Measurements from ENCODE around the gene DAB1.
"Not testable (repeated sequence)": the region's sequence is repeated elsewhere in the genome, so short reads cannot be mapped to it uniquely, and the experiment has no call there.

The DAB1 gene

DNA sequence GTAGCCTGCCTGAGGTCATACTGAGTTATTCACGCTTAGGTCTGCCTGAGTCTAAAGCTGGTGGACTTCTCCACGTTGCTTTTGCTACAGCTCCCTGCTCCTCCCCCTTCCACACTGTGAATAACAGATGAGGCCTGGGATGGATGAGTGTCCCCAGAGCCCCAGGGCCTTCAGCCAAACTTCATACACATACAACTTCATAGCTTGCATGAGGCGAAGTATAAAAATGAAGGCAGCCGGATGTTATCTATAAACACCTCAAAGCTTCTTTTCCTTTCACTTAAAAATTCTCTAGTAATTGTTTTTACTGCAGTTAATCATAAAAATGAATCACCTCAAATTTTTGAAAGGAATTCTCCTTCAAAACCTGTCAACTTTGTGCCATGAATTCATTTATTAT, 70.2 kb downstream of the DAB1 start:
- DNase-seq = no peak

DNA sequence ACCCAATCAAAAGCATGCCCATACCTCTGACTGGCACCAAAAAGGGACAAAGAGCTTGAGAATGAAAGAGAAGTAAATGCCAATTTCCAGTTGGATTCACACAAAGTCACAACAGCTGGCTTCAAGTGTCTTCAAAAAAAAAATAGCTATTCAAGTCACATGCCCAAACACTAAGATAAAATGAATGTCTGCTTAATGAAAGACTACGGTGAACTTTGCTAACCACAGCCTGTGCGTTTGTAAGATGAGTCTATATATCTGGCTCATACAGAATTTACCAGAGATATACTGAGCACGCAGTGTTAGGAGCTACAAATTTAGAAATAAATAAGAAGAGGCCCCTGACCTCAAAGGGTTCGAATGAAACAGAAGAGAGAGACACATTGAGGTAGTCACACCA, 73.2 kb downstream of the DAB1 start:
- no peak for DNase-seq

DNA sequence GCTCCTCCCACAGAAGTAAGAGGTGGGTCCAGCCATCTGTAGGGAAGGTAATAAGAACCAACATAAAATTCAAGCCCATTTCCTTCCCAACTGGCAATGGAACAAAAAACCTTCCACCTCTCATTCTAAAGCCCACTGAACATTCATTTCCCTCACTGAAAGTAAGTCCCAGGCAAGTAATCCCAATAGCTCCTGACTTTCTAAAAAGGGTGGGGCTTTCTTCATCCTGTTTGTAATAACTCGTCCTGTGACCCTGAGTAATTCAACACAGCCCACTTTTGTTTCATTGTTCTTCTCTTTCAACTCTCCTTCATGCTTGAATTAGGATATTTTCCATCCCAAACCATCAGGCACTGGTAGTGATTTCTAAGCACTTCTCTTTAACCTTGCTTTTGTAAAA, 74.9 kb downstream of the DAB1 start:
- DNase-seq = no peak

DNA sequence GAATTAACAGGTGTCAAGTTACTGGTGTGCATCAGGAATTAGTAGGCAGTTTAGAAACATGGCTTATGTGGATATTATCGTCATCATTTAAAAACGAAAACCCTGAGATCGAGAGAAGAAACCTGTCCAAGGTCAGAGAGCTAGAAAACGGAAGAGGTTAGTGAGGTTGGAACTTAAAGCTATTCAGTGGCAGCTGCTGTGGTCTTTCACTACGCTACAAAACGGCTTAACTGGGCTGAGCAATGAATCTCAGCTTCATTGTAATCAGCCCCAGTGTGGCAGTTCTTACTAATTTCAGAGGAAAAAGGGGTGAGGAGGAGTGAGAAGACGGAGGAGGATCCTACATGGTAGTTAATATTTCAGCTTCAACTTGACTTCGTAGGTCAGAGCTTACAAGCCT, 77.9 kb downstream of the DAB1 start:
- no peak for DNase-seq

DNA sequence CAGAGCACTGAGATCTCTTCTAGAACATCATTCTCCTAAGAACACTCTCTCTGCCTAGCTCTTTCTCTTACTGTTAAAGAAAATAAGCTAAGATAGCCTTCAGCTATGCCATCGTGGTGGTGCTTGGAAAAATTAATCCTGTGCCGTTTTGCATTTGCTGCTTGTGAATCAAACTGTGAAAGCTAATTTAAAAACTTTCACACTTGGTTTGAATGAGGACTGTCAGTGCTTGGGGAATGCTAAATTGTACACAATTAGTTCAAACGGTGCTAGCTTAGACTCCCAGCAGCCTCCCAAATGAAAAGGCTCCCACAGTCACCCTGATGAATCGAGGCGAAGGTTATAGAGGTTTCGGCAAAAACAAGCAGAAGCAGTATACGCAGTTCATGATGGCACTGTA, 79.6 kb downstream of the DAB1 start:
- DNase-seq = no peak

DNA sequence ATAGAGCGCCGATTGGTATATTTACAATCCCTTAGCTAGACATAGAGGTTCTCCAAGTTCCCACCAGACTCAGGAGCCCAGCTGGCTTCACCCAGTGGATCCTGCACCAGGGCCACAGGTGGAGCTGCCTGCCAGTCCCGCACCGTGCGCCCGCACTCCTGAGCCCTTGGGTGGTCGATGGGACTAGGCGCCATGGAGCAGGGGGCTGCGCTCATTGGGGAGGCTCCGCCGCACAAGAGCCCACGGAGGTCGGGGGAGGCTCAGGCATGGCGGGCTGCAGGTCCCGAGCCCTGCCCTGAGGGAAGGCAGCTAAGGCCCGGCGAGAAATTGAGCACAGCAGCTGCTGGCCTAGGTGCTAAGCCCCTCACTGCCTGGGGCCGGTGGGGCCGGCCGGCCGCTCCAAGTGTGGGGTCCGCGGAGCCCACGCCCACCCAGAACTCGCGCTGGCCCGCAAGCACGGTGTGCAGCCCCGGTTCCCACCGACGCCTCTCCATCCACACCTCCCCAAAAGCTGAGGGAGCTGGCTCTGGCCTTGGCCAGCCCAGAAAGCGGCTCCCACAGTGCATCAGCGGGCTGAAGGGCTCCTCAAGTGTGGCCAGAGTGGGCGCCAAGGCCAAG, 80.5 kb downstream of the DAB1 start:
- DNase-seq = not testable (repeated sequence)

DNA sequence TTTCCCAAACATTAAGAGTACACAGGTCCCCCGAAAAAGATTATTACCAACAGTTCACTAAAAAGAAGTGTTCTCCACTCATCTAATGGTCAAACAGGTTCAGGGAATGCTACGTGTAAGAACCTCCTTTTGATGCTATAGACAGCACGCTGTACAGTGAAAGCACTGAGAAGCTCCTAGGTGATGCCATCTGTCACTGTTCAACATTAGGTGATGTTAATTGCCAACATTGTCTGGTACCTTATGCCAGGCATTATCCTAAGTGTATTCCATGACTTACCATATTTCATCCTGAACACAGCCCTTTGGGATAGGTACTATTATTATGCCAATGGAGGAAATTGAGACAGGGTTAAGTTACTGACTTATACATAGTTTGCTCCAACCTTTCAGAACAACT, 82.1 kb downstream of the DAB1 start:
- no peak for DNase-seq

DNA sequence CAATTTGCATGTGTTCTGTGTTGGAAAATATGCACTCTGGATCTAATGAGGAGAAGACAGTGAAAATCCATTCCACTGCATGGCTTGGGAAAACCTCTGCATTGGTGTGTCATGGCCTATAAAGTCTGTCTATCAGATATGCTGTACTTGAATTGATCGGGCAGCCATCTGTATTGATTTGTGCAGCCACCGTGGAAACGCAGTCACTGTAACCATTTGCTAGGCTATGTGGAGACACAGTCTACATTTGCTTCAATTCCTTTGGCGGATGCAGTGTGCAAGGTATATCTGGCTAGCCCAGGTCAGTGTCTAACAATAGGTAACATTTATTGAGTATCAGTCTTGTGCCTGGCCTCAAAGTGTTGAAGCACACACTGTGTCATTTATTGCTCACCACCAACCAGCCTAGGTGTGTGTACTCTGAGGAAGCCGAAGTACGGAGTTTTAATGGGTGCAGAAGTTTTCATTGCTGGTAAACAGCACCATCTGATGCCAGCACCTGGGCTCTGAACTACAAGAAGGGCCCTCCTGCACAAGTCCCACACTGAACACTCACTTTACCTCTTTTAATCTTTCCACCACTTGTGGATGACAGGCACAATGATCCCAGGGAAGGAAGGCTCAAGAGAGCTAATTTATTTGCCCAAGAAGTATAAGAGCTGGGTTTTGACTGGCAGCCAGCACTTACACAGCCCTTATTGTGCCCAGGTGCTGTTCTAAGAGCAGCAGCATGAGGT, 83.4 kb downstream of the DAB1 start:
- no peak for DNase-seq

DNA sequence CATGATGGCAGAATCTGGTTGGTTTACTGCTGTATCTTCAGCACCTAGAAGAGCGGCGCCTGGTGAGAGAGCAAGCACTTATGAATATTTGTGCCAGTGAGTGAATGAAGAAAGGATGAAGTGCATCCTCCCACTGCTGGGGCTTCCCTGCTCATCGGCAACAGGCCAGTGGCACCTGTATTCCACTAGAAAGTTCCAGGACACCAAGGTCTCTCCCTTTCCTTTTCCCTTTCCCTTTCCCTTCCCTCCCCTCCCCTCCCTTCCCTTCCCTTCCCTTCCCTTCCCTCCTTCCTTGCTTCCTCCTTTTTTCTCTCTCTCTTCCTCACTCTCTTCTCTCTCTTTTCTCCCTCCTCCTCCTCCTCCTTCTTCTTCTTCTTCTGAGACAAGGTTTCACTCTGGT, 86.2 kb downstream of the DAB1 start:
- DNase-seq = no peak

DNA sequence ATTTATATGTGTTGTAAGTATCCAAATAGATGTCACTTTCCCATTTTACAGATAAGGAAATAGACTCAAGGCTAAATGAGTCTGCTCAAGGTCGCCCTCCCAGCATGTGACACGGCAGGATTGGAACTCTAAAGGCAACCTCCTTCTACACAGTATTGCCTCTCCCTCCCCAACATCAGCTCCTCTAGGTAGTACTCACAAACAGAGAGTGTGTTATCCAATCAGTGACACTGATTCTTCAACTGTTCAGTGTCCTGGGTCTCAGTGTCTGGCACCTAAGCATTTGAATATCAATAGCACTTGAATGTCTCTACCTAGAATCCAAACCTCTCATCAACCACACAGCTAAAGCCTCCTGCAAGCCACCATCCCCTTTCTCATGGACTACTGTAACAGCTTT, 87.1 kb downstream of the DAB1 start:
- DNase-seq = no peak

DNA sequence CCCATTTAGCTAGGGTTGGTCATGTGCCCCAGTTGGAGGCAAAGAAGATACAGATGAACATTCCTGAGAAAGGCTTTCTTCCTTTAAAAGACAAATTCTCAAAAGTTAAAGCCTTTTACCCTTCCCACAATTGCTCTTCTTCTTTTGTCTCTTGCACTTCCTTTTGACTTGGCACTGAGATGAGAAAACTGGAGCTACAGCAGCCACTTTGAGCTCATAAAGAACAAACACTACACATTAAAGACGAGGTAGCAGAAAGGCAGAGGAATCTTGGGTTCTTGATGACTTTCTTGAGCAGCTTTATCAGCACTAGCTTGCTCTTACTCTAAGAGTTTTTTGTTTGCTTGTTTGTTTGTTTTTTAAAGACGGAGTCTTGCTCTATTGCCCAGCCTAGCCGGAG, 92.2 kb downstream of the DAB1 start:
- no peak for DNase-seq

DNA sequence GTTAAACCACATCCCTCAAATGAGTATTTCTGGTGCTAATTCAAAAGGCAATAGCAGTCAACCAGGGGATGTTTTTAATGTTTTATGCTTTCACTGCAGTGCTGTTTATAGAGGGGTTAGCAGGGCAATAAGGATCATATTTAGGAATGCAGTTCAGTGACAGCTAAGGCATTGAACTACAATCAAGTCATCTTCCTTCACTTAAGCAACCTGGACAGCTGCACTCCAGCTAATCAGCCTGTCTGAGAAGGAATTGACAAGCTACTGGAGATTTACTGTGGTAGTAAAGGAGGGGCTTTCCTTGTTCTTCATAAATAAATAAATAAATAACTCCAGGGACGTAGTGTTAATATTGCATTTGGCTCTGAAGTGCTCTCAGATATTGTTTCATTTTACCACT, 93.9 kb downstream of the DAB1 start:
- no peak for DNase-seq

DNA sequence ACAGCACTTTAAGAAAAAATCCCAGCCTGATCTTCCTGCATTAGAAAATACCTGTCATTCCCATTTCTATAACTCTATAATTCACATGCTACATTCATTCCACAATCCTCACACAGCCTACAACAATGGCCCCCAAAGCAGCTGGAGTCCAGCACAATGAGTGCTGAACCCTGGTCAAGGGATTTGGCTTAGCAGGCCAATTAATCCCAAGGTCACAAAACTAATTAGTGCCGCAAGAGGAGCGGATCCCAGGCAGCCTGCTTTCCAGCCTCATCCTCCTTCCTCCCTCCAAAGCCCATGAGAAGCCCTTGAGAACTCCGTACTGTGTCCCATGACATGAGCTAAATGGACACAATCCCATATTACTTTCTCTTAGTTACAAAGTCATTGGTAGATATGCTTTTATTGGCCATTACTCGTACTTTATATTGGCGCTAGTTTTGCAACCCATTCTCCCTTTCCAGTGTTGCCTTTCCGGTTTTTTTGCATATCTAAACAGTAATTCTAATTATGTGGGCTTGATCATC, 94.8 kb downstream of the DAB1 start:
- no peak for DNase-seq

DNA sequence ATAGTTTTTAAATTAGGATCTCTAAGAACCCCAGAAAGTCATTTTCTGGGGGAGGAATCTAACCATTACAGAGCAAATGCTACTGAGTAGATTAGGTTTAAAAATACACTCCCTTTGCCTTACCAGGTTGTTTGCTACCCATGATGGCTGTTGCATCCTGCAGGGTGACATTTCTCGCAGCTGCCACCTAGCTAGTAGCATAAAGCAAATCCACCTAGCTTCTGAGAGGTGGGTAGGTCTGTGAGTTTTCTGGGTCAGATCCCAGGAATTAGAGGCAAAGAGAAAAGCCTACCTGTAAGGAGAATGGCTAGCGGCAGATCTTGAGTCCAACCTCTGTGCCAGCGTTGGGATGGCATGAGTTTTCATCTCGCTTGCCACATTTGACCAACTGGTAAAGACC, 95.9 kb downstream of the DAB1 start:
- DNase-seq = no peak

DNA sequence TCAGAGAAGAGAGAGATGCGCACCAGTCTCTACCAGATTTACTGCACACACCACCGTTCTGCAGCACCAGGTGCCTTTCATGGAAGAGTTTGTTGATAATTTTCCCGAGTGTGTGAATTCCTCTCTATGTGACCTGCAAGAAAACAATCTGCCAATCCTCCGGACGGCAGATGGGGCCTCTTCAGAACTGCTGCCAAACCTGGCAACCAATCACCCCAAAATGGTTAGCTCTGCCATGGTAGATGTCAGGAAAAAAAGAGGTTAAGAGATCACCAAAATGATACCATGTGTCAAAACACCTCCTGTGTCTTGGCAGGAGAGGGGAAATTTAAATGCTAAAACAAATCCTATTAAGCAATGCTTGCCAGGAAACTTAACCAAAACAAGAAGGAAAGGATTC, 96.5 kb downstream of the DAB1 start:
- no peak for DNase-seq

DNA sequence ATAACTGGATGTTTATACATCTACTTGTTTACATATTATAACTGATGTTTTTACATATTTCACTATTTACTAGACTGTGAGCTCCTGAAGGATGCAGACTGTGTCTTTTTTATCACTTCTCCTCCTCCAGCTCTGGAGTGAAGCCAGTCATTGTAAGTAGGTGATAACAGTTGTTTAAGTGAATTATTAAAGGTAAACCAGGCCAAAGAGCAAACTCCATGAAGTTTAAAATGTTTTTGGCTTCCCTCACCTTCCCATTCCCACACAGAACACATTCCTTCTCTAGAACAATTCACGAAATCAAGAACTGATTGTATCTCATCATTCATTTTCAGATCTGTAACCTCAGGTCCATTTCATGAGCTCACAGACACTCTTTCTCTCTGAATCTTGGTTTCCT, 98.3 kb downstream of the DAB1 start:
- DNase-seq = no peak

DNA sequence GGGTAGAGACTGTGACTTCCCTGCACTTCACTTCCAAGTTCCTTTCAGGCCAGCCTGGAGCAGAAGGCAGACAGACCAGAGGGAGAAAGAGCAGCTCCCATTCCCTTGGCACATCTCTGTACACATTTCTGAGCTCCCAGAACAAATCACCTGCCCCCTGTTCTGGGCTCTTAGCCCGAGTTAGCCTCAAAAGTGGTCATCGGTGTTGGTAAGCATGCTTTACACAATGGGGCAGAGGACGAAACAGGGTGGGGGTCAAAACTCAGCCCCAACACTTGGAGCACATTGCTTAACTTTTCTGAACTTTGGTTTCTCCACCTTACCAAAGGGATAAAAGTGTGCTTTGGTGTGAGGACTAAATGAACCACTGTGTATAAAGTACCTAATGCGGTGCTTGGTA, 98.7 kb downstream of the DAB1 start:
- no peak for DNase-seq

DNA sequence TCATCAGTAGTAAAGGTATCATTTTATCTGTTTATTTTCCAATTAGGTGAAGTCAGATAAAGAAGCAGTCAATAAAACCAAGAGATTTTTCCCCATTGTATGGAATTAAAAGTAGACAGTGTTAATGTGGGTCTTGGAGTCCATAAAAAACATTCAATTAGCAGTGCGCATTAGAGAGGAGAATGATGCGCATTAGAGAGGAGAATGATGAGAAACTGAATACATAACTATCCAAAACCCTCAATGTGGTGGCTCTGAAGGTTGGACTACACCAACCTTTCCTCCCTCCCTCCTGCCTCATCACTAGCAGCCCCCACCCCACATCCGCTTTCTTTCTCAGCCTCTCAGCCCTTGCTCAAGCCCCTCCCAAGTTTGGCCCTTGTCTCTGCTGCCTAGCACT, 99.5 kb downstream of the DAB1 start:
- no peak for DNase-seq

DNA sequence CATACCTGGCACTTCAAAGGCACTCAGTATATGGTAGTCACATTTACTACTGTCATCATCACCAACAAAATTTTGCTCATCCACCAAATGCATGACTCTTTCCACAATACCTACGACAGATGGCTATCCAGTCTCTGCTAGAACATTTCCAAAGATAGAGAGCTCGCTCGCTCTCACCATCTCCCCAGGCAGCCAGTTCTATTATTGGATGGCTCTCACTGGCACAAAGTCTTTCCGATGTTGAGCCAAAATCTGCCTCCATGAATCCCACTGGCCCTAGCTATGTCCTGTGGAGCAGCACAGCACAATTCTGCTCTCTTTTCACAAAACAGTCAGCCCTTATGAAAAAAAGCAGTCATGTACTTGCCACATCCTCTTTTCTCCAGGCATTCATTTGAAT, 102.1 kb downstream of the DAB1 start:
- no peak for DNase-seq

DNA sequence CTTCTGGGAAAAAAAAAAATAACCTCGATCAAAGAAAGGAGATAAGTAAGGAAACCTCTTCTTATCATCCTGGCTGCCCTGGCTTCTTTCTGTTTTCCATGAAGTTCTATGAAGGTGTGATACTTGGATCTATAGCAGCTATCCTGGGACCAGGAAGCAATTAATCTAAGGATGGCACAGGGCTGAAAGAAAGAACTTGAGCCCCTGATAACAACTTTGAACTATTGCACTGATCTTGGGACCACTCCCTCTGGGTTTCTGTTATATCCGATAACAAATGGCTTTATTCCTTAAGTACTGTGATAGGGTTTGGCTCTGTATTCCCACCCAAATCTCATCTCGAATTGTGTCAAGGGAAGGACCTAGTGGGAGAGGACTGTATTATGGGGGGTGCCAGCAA, 104.1 kb downstream of the DAB1 start:
- no peak for DNase-seq

DNA sequence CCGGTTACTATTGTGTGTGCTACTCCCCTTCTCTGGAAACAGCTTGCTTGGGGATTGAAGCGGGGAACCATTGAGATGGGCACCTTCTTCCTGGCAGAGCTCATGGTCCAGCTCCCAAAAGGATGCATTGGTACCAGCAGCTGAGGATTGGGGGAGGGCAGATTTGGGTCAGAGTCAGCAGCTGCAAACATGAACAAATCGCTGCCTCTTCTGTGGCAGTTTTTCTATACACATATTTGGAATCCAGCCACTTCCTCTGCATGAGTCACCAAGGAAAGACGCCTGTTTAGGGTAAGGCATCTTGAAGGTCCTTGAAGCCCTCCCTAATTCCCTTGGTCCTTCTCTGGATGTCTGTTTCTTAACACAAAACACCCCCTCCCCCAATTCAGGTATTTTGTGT, 104.7 kb downstream of the DAB1 start:
- DNase-seq = no peak

DNA sequence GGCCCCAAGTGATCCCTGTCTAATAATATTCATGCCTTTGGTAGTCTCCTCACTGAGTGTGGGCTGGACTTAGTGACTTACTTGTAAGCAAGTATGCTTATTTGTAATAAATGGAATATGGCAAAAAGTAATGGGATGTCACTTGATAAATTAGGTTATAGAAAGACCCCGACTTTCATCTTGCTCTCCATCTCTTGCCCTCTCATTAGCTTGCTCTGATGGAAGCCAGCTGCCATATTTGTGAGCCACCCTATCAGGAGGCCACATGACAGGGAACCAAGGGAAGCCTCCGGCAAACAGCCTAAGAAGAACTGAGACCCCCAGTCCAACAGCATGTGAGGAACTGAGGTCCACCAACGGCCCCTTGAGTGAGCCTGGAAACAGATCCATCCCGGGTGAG, 107.0 kb downstream of the DAB1 start:
- DNase-seq = no peak

DNA sequence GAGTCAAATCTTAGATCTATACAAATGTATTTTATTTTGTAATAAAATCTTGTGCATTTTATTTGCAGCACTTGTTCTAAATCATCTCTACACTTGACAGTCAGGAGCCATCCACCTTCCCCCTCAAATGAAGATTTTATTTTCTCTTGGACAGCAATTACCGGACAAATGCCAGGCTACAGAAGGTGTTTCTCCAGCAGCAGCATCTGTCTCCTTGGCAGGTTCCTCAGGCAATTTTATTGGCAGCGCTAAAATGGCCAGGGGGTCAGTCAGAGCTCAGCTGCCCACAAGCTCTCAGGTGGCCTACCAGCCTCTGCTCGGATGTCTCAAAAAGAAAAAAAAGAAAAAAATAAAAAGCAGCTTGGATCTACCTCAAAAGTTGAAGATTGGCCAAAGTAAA, 107.6 kb downstream of the DAB1 start:
- no peak for DNase-seq

DNA sequence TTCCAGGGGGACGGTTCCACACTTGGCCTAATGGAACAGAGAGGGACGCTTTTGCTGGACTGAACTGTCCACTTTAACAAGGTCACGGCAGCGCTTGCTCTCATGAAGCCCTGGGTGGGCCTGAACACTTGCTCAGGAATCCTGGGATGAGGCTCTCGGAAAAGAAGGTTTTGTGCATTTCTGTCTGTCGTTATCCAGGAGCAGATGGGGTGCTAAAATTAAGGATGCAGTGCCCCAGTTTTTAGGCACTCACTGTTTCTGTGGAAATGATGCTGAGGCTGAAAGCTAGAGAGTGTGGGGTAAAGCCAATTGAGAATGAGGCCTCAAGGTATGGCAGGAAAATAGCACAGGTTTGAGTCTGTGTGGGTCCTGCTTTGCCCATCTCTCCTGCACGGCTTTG, 111.0 kb downstream of the DAB1 start:
- no peak for DNase-seq

DNA sequence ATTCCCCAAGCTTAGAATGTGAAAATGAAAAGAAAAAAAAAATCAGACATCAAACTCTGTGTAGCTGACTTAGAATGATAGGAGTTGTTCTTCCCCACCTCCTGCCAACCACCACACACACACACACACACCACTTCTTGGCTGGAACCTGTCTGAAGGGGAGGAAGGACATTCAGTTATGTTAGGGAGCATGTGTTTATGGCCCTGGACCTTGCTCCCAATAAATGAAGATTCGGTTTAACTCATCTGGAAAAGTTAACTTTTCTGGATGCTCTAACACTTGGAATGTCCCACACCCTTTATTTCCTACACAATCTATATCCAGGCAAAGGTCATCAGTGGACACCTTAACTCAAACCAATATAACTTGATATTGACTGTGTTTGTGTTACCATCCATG, 112.4 kb downstream of the DAB1 start:
- DNase-seq = no peak

Measured in activated CD4-positive, alpha-beta T cell treated with anti-CD3 and anti-CD28 coated beads for 48 hours (primary cell).